ENCODE measurements around the gene TLN1.

GRCh38 chr9:35741740-35742139 lies 9.7 kb upstream of the TLN1 start:
- TF ChIP-seq, protein P1, sequence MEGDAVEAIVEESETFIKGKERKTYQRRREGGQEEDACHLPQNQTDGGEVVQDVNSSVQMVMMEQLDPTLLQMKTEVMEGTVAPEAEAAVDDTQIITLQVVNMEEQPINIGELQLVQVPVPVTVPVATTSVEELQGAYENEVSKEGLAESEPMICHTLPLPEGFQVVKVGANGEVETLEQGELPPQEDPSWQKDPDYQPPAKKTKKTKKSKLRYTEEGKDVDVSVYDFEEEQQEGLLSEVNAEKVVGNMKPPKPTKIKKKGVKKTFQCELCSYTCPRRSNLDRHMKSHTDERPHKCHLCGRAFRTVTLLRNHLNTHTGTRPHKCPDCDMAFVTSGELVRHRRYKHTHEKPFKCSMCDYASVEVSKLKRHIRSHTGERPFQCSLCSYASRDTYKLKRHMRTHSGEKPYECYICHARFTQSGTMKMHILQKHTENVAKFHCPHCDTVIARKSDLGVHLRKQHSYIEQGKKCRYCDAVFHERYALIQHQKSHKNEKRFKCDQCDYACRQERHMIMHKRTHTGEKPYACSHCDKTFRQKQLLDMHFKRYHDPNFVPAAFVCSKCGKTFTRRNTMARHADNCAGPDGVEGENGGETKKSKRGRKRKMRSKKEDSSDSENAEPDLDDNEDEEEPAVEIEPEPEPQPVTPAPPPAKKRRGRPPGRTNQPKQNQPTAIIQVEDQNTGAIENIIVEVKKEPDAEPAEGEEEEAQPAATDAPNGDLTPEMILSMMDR (IDR thresholded peaks at IDR 0.05; ENCODE audit: low read depth, low read length, poor library complexity, severe bottlenecking), result no peak
- no peak for TF ChIP-seq EZH2phosphoT487 (IDR thresholded peaks at IDR 0.05; ENCODE audit: borderline replicate concordance, low read length)

Data from DOHH2 (cell line).